HepG2 (cell line): ENCODE results near the gene ZNF385B. TPM values are rescaled to one million over a fixed set of nuclear protein-coding genes. Genes with fewer than 3 reads are reported as not detected.
A peak's percentile ranks its signal among the peaks of the same experiment; 100 is the strongest.

ENCODE experiments used
- ARID2 ChIP-seq: sonication (generic); formaldehyde crosslinking; IDR thresholded peaks from 2 replicates; pipeline ENCODE4 v1.8.1; 2022; ENCODE audit warnings: mild to moderate bottlenecking, missing genetic modification reagents, borderline replicate concordance
- CREB1 ChIP-seq, 2 experiments: fragments of 450-650 bp in 1 of 2; IDR thresholded peaks; 2 replicates each; pipeline ENCODE4 v1.6.1; 2016 to 2017; ENCODE audit warnings: control low read depth in 1 of 2, mild to moderate bottlenecking in 1 of 2, missing compliant biosample characterization in 1 of 2, missing genetic modification characterization in 1 of 2
- FOXP1 ChIP-seq, 2 experiments: fragments of 450-650 bp in 1 of 2; IDR thresholded peaks; 2 replicates each; pipeline ENCODE4 v1.6.1; 2017 to 2018; ENCODE audit warnings: antibody characterized with exemption in 1 of 2
- HDAC2 ChIP-seq: sonication (generic); formaldehyde crosslinking; IDR thresholded peaks from 2 replicates; pipeline ENCODE4 v1.4.0; 2020; ENCODE audit warnings: missing genetic modification reagents
- HNF4G ChIP-seq, 2 experiments: sonication (generic) in 1 of 2; formaldehyde crosslinking in 1 of 2; IDR thresholded peaks; 2 replicates each; pipeline versions ENCODE4 v1.4.0 to v1.6.1; 2011 to 2020; ENCODE audit warnings: borderline replicate concordance in 2 of 2, low read depth in 2 of 2, mild to moderate bottlenecking in 2 of 2, low read length in 1 of 2, missing genetic modification reagents in 1 of 2, moderate library complexity in 1 of 2
- KDM1A ChIP-seq: IDR thresholded peaks from 2 replicates; pipeline ENCODE4 v1.6.1; 2016; ENCODE audit warnings: missing compliant biosample characterization
- MAFK ChIP-seq, 2 experiments: IDR thresholded peaks in 1 of 2; conservative IDR thresholded peaks in 1 of 2; 2 replicates each; pipeline ENCODE4 v1.6.1; 2011; ENCODE audit warnings: improper control_type of control experiment in 2 of 2, low read length in 2 of 2
- MBNL3 ChIP-seq: fragments of 250-450 bp; sonication (Bioruptor Pico); conservative IDR thresholded peaks from 2 replicates; pipeline ENCODE4 v1.8.0; 2022; ENCODE audit warnings: mild to moderate bottlenecking, inconsistent platforms
- MEF2D ChIP-seq: sonication (generic); formaldehyde crosslinking; IDR thresholded peaks from 2 replicates; pipeline ENCODE4 v1.5.1; 2020; ENCODE audit warnings: mild to moderate bottlenecking, missing genetic modification reagents
- MEIS2 ChIP-seq: sonication (generic); formaldehyde crosslinking; IDR thresholded peaks from 2 replicates; pipeline ENCODE4 v1.9.0; 2021; ENCODE audit warnings: mild to moderate bottlenecking, missing genetic modification reagents
- MIXL1 ChIP-seq: IDR thresholded peaks from 2 replicates; pipeline ENCODE4 v1.6.1; 2016
- NBN ChIP-seq: fragments of 450-650 bp; conservative IDR thresholded peaks from 2 replicates; pipeline ENCODE4 v1.6.1; 2017
- NR2F1 ChIP-seq, 2 experiments: fragments of 450-650 bp in 1 of 2; formaldehyde crosslinking in 1 of 2; IDR thresholded peaks; 2 replicates each; pipeline versions ENCODE4 v1.5.0 to v1.6.1; 2016 to 2020; ENCODE audit warnings: mild to moderate bottlenecking in 1 of 2, missing compliant biosample characterization in 1 of 2, missing genetic modification reagents in 1 of 2, moderate library complexity in 1 of 2
- RELA ChIP-seq: sonication (generic); formaldehyde crosslinking; IDR thresholded peaks from 2 replicates; pipeline ENCODE4 v1.4.0; 2020; ENCODE audit warnings: missing genetic modification reagents
- U2AF2 ChIP-seq: fragments of 200-400 bp; formaldehyde crosslinking; IDR thresholded peaks from 2 replicates; pipeline ENCODE4 v1.6.1; 2017; ENCODE audit warnings: low read depth, mild to moderate bottlenecking, low read length
- ZBTB39 ChIP-seq: sonication (generic); formaldehyde crosslinking; IDR thresholded peaks from 2 replicates; pipeline ENCODE4 v1.5.0; 2020; ENCODE audit warnings: missing genetic modification reagents
- ZBTB7A ChIP-seq: sonication (generic); formaldehyde crosslinking; IDR thresholded peaks from 2 replicates; pipeline ENCODE4 v1.8.0; 2022; ENCODE audit warnings: mild to moderate bottlenecking, missing genetic modification reagents
- ZGPAT ChIP-seq: IDR thresholded peaks from 2 replicates; pipeline ENCODE4 v1.6.1; 2016; ENCODE audit warnings: mild to moderate bottlenecking
- ZNF143 ChIP-seq: sonication (generic); formaldehyde crosslinking; IDR thresholded peaks from 2 replicates; pipeline ENCODE4 v1.4.0; 2020; ENCODE audit warnings: missing genetic modification reagents
- ZNF263 ChIP-seq: sonication (generic); formaldehyde crosslinking; IDR thresholded peaks from 2 replicates; pipeline ENCODE4 v1.4.0; 2020; ENCODE audit warnings: missing genetic modification reagents
- ZNF484 ChIP-seq: sonication (generic); formaldehyde crosslinking; IDR thresholded peaks from 2 replicates; pipeline ENCODE4 v1.5.1; 2020; ENCODE audit warnings: mild to moderate bottlenecking, low read depth, missing genetic modification reagents, borderline replicate concordance
- ZNF598 ChIP-seq: sonication (generic); formaldehyde crosslinking; IDR thresholded peaks from 2 replicates; pipeline ENCODE4 v1.5.1; 2020; ENCODE audit warnings: mild to moderate bottlenecking, missing genetic modification reagents, borderline replicate concordance
- ZNF644 ChIP-seq: IDR thresholded peaks from 2 replicates; pipeline ENCODE4 v1.6.1; 2016; ENCODE audit warnings: low read depth
- polyA plus RNA-seq, 8 experiments: library from polyadenylated mRNA; depleted of rRNA in 3 of 8; stranded (reverse) in 7 of 8; unstranded in 1 of 8; fragments of >200 nt; fragmentation: Illumina TruSeq in 4 of 8; extraction: Trizol in 4 of 8; gene quantifications; 2 replicates each; pipeline versions ENCODE4 v1.2.1 to v1.2.3, GENCODE V29; 2011 to 2016; ENCODE audit warnings: low read depth in 4 of 8, missing spikeins in 1 of 8, mixed read lengths in 1 of 8; ENCODE audit not compliant: insufficient read depth in 1 of 8
- total RNA-seq, 5 experiments: library from RNA; depleted of rRNA; stranded (reverse); fragments of >200 nt; fragmentation: Illumina TruSeq; extraction: Trizol; gene quantifications; 2 replicates each; pipeline ENCODE4 v1.2.3, GENCODE V29; 2016; ENCODE audit warnings: low read depth in 1 of 5
- TF ChIP-seq, protein P1 (sequence below): sonication (generic); formaldehyde crosslinking; IDR thresholded peaks from 2 replicates; pipeline ENCODE4 v1.5.0; 2020; ENCODE audit warnings: missing genetic modification reagents
- TF ChIP-seq, protein P2 (sequence below): sonication (generic); formaldehyde crosslinking; IDR thresholded peaks from 2 replicates; pipeline ENCODE4 v1.8.1; 2023; ENCODE audit warnings: mild to moderate bottlenecking, missing genetic modification reagents
- TF ChIP-seq, protein P3 (sequence below): sonication (generic); formaldehyde crosslinking; IDR thresholded peaks from 2 replicates; pipeline ENCODE4 v1.5.1; 2020; ENCODE audit warnings: missing genetic modification reagents, mild to moderate bottlenecking, borderline replicate concordance

The ZNF385B gene
- total and polyA plus RNA-seq, 2 of the 13 experiments (the other 11 are each of a cell fraction or from before 2014, with no cell fraction given): 3.3 to 6.7 TPM

DNA sequence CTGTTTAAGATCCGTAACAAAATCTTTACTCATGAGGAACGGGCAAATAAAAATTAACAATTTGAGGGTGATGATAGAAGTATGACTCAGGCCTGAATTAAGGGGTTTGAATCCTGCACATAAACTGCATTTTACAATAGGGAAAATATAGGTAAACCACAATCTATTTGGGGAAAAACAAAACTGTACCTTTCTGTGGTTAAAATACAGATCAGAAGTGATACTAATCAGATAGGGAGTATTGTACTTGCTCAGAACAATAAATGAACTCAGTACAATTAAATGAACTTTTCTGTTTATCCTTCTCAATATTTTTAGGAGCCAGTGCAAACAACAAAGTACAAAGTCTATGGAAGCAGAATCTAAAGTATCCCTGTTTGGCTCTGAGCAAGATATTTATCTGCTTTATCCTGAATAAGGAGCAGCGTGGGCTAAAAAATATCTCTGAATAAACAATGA lies 287.3 kb downstream of the ZNF385B start (continued):
- no peak for TF ChIP-seq ZBTB39 (CRISPR knock-in tag)
- TF ChIP-seq U2AF2: no peak
- TF ChIP-seq ZGPAT (CRISPR knock-in tag): peak; percentile 66
- TF ChIP-seq MEF2D (CRISPR knock-in tag): peak; percentile 68
- no peak for TF ChIP-seq NR2F1 (CRISPR knock-in tag; IDR thresholded peaks at IDR 0.05)
- no peak for TF ChIP-seq ZNF143
- no peak for TF ChIP-seq ZBTB7A (CRISPR knock-in tag)
- TF ChIP-seq ARID2 (CRISPR knock-in tag): no peak
- TF ChIP-seq, protein P1, sequence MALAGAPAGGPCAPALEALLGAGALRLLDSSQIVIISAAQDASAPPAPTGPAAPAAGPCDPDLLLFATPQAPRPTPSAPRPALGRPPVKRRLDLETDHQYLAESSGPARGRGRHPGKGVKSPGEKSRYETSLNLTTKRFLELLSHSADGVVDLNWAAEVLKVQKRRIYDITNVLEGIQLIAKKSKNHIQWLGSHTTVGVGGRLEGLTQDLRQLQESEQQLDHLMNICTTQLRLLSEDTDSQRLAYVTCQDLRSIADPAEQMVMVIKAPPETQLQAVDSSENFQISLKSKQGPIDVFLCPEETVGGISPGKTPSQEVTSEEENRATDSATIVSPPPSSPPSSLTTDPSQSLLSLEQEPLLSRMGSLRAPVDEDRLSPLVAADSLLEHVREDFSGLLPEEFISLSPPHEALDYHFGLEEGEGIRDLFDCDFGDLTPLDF (CRISPR knock-in tag): no peak
- TF ChIP-seq RELA (CRISPR knock-in tag): no peak
- TF ChIP-seq, protein P2, sequence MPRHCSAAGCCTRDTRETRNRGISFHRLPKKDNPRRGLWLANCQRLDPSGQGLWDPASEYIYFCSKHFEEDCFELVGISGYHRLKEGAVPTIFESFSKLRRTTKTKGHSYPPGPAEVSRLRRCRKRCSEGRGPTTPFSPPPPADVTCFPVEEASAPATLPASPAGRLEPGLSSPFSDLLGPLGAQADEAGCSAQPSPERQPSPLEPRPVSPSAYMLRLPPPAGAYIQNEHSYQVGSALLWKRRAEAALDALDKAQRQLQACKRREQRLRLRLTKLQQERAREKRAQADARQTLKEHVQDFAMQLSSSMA (CRISPR knock-in tag): no peak
- no peak for TF ChIP-seq ZNF644 (CRISPR knock-in tag)
- TF ChIP-seq ZNF263: no peak
- no peak for TF ChIP-seq KDM1A
- TF ChIP-seq NBN: no peak
- TF ChIP-seq ZNF598 (CRISPR knock-in tag): no peak
- peak; percentile 62; the same call in 1 of the 2 replicates for TF ChIP-seq MIXL1
- TF ChIP-seq FOXP1 (IDR thresholded peaks at IDR 0.05): no peak
- TF ChIP-seq FOXP1 (CRISPR knock-in tag; IDR thresholded peaks at IDR 0.05): peak; percentile 78
- TF ChIP-seq, protein P3, sequence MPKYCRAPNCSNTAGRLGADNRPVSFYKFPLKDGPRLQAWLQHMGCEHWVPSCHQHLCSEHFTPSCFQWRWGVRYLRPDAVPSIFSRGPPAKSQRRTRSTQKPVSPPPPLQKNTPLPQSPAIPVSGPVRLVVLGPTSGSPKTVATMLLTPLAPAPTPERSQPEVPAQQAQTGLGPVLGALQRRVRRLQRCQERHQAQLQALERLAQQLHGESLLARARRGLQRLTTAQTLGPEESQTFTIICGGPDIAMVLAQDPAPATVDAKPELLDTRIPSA: no peak
- TF ChIP-seq MBNL3 (CRISPR knock-in tag): 0 out of 2 replicates have a peak, but pooled peaks have one; percentile 17
- TF ChIP-seq HDAC2 (CRISPR knock-in tag): peak; percentile 57
- TF ChIP-seq ZNF484 (CRISPR knock-in tag): no peak
- TF ChIP-seq HNF4G (IDR thresholded peaks at IDR 0.05; ENCODE audit: borderline replicate concordance, low read depth, low read length): 0 out of 2 replicates have a peak, but pooled peaks have one; percentile 50
- TF ChIP-seq HNF4G (CRISPR knock-in tag; IDR thresholded peaks at IDR 0.05; ENCODE audit: borderline replicate concordance, low read depth): no peak
- no peak for TF ChIP-seq CREB1 (IDR thresholded peaks at IDR 0.05)
- TF ChIP-seq CREB1 (CRISPR knock-in tag; IDR thresholded peaks at IDR 0.05): no peak
- TF ChIP-seq MEIS2 (CRISPR knock-in tag): no peak
- no peak for TF ChIP-seq MAFK (conservative IDR thresholded peaks at IDR 0.05 in 1 of 2, IDR thresholded peaks at IDR 0.05 in 1 of 2; ENCODE audit: low read length in 2 of 2)
